Brain microvascular endothelial cell (primary cell): ENCODE measurements around the gene CHORDC1.
"Not testable (repeated sequence)": the region's sequence is repeated elsewhere in the genome, so short reads cannot be mapped to it uniquely, and the experiment has no call there.

Source experiments
- DNase-seq: peaks from one replicate; pipeline ENCODE4 v3.0.0-alpha.2; 2020
- H3K27ac ChIP-seq: fragments of 250-450 bp; sonication (Bioruptor Pico); 2 replicates; pipeline ENCODE4 v1.5.1; 2020; ENCODE audit warnings: mild to moderate bottlenecking, moderate library complexity
- H3K27me3 ChIP-seq: fragments of 250-450 bp; sonication (Bioruptor Pico); replicated peaks from 2 replicates; pipeline ENCODE4 v1.5.1; 2020; ENCODE audit warnings: mild to moderate bottlenecking
- H3K36me3 ChIP-seq: fragments of 250-450 bp; sonication (Bioruptor Pico); replicated peaks from 2 replicates; pipeline ENCODE4 v1.5.1; 2020; ENCODE audit warnings: mild to moderate bottlenecking
- H3K4me3 ChIP-seq: 2 replicates; pipeline ENCODE4 v1.5.1; 2011; ENCODE audit warnings: low read depth, mild to moderate bottlenecking, control low read depth, low read length, moderate library complexity
- in situ Hi-C: cut with HindIII; loops from 2 replicates; pipeline ENCODE4 v1.10.0; 2017; ENCODE audit warnings: low sequenced_read_pairs, low pct_ligation_motif_present
- TF ChIP-seq, protein P1 (sequence below): IDR thresholded peaks from 2 replicates; pipeline ENCODE4 v1.5.1; 2011; ENCODE audit warnings: low read depth, mild to moderate bottlenecking, moderate library complexity, low read length, control low read depth, inconsistent platforms; ENCODE audit errors: missing control alignments

Gene CHORDC1

GRCh38 chr11:90171359-90171758, 51.5 kb downstream of the CHORDC1 start:
- Histone ChIP-seq H3K36me3 (no peaks in the 10 kb centered on the region), H3K27ac (no peak overlapping the region), H3K27me3 (no peaks in the 10 kb centered on the region), H3K4me3 (no peak overlapping the region)
- in situ Hi-C loops, result no loop called here
- no peak for DNase-seq
- TF ChIP-seq, protein P1, sequence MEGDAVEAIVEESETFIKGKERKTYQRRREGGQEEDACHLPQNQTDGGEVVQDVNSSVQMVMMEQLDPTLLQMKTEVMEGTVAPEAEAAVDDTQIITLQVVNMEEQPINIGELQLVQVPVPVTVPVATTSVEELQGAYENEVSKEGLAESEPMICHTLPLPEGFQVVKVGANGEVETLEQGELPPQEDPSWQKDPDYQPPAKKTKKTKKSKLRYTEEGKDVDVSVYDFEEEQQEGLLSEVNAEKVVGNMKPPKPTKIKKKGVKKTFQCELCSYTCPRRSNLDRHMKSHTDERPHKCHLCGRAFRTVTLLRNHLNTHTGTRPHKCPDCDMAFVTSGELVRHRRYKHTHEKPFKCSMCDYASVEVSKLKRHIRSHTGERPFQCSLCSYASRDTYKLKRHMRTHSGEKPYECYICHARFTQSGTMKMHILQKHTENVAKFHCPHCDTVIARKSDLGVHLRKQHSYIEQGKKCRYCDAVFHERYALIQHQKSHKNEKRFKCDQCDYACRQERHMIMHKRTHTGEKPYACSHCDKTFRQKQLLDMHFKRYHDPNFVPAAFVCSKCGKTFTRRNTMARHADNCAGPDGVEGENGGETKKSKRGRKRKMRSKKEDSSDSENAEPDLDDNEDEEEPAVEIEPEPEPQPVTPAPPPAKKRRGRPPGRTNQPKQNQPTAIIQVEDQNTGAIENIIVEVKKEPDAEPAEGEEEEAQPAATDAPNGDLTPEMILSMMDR, result no peak

GRCh38 chr11:90168571-90168970, 54.3 kb downstream of the CHORDC1 start:
- in situ Hi-C loops, result no loop called here
- Histone ChIP-seq H3K27ac (no peak overlapping the region), H3K27me3 (no peaks in the 10 kb centered on the region), H3K36me3 (no peaks in the 10 kb centered on the region), H3K4me3 (no peak overlapping the region)
- no peak for DNase-seq
- TF ChIP-seq, protein P1, result no peak

DNA sequence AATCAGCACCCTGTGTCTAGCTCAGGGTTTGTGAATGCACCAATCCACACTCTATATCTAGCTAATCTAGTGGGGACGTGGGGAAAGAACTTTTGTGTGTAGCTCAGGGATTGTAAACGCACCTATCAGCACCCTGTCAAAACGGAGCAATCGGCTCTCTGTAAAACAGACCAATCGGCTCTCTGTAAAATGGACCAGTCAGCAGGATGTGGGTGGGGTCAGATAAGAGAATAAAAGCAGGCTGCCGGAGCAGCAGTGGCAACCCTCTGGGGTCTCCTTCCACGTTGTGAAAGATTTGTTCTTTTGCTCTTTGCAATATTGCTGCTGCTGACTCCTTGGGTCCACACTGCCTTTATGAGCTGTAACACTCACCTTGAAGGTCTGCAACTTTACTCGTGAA, 55.1 kb downstream of the CHORDC1 start:
- H3K27ac ChIP-seq, DNase-seq, in situ Hi-C loops, H3K27me3 ChIP-seq, H3K36me3 ChIP-seq, H3K4me3 ChIP-seq: not testable (repeated sequence)

GRCh38 chr11:90166982-90167573, 55.8 kb downstream of the CHORDC1 start:
- H3K27ac ChIP-seq, H3K27me3 ChIP-seq, DNase-seq, in situ Hi-C loops, H3K4me3 ChIP-seq, H3K36me3 ChIP-seq: not testable (repeated sequence)
